Measurements from ENCODE around the gene ARFRP1.
"Not testable (repeated sequence)": the region's sequence is repeated elsewhere in the genome, so short reads cannot be mapped to it uniquely, and the experiment has no call there.

ARFRP1 gene

GRCh38 chr20:63680857-63681608, 26.7 kb downstream of the ARFRP1 start:
- Histone ChIP-seq H3K4me1 (ENCODE audit: insufficient read depth, low read length) (peaks cover 3% of the 10 kb centered on the region; the same call in 1 of the 2 replicates), H3K9me3 (ENCODE audit: control insufficient read depth, insufficient read depth, low read length) (no peaks in the 10 kb centered on the region), H3K36me3 (ENCODE audit: insufficient read depth, low read length) (peaks cover 3% of the 10 kb centered on the region; the same call in 1 of the 2 replicates), H3K9ac (ENCODE audit: low read depth, low read length) (no peak overlapping the region)

DNA sequence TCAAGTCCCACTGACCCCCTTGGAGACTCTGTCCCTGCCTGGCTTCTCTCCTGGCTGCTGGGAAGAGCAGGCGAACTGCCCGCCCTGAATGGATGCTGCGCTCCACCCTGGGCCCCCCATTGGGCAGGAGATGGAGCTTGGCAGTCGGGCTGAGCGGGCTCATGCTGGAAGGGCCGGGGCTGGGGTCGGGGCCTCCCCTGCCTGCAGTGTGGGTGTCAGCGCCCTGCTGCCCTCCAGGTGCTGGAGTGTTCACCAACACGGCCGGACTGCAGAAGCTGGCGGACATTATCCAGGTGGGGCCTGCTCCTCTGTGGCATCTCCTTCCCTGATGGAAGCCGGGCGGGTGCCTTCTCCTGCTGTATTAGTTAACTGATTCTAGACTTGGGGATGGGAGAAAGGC, 27.3 kb downstream of the ARFRP1 start:
- no peaks in the 10 kb centered on the region for H3K9me3 ChIP-seq (ENCODE audit: control insufficient read depth, insufficient read depth, low read length)
- H3K4me1 ChIP-seq (ENCODE audit: insufficient read depth, low read length) = peaks cover 3% of the 10 kb centered on the region; the same call in 1 of the 2 replicates
- H3K9ac ChIP-seq (ENCODE audit: low read depth, low read length) = no peak overlapping the region
- peaks cover 6% of the 10 kb centered on the region; the same call in 1 of the 2 replicates for H3K36me3 ChIP-seq (ENCODE audit: insufficient read depth, low read length)

DNA sequence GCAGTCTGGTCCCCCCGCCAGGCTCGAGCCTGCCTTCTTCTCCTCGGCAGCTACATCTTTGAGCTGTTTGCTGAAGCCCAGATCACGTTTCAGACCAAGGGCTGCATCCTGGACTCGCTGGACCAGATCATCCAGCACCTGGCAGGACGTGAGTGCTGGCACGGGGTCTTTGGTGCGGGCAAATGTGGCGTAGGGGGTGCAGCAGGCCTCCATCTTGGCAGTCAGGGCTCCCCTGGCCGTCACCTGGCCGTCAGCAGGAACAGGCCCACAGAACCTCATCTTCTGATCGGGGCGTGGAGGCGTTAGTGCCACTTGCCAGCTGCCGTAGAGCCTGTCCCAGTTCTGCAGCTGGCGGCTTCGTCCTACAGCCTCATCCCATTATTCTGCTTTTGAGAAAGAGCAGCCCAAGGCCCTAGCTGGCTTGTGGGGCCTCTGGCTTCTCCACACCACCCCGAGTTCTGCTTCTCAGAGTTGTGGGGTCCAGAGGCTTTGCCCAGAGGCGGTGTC, 27.9 kb downstream of the ARFRP1 start:
- H3K9me3 ChIP-seq (ENCODE audit: control insufficient read depth, insufficient read depth, low read length) = no peaks in the 10 kb centered on the region
- no peak overlapping the region for H3K9ac ChIP-seq (ENCODE audit: low read depth, low read length)
- H3K36me3 ChIP-seq (ENCODE audit: insufficient read depth, low read length) = peaks cover 6% of the 10 kb centered on the region; the same call in 1 of the 2 replicates
- H3K4me1 ChIP-seq (ENCODE audit: insufficient read depth, low read length) = peaks cover 3% of the 10 kb centered on the region; the same call in 1 of the 2 replicates

DNA sequence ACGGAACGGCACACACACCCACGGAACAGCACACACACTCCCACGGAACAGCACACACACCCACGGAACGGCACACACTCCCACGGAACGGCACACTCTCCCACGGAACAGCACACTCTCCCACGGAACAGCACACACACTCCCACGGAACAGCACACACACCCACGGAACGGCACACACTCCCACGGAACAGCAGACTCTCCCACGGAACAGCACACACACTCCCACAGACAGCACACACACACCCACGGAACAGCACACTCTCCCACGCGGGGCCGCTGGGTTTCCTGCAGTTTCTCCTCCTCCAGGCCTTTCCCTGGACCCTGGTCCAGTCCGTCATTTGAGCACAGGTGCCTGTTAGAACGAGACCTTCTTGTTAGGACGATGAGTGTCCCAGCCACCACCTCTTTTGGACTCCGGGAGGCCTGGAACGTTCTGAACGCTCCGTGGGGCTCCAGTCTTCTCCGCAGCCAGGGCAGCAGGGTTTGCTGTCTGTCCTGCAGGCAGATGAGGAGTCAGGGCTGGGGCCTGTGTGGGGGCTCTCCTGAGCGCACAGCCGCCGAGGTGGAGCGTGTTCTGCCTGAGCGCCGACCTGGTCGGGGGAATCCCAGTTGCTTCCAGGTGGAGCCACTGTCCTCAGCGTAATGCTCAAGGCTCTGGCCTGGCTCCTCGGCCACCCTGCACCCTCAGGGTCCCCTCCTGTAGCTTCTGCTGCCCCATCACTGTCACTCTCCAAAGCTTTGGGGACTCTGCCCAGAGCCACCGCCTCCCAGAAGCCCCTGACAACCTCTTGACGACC, 28.9 kb downstream of the ARFRP1 start:
- Histone ChIP-seq H3K9me3 (ENCODE audit: control insufficient read depth, insufficient read depth, low read length) (no peaks in the 10 kb centered on the region), H3K36me3 (ENCODE audit: insufficient read depth, low read length) (peaks cover 6% of the 10 kb centered on the region; the same call in 1 of the 2 replicates), H3K9ac (ENCODE audit: low read depth, low read length) (no peak overlapping the region), H3K4me1 (ENCODE audit: insufficient read depth, low read length) (peaks cover 3% of the 10 kb centered on the region; the same call in 1 of the 2 replicates)

- Histone ChIP-seq H3K9me3 (ENCODE audit: control insufficient read depth, insufficient read depth, low read length) (no peaks in the 10 kb centered on the region), H3K36me3 (ENCODE audit: insufficient read depth, low read length) (peaks cover 4% of the 10 kb centered on the region; the same call in 1 of the 2 replicates), H3K9ac (ENCODE audit: low read depth, low read length) (no peak overlapping the region), H3K4me1 (ENCODE audit: insufficient read depth, low read length) (peaks cover under 1% of the 10 kb centered on the region; the same call in 1 of the 2 replicates)
These were observed 29.7 kb downstream of the ARFRP1 start for GRCh38 chr20:63678071-63678470.

GRCh38 chr20:63675681-63676368, 32.0 kb downstream of the ARFRP1 start:
- H3K4me1 ChIP-seq (ENCODE audit: insufficient read depth, low read length) = no peaks in the 10 kb centered on the region
- peaks cover 3% of the 10 kb centered on the region; the same call in 1 of the 2 replicates for H3K36me3 ChIP-seq (ENCODE audit: insufficient read depth, low read length)
- H3K9me3 ChIP-seq (ENCODE audit: control insufficient read depth, insufficient read depth, low read length) = no peaks in the 10 kb centered on the region
- H3K9ac ChIP-seq (ENCODE audit: low read depth, low read length) = no peak overlapping the region

GRCh38 chr20:63673951-63674350, 33.8 kb downstream of the ARFRP1 start:
- H3K36me3 ChIP-seq (ENCODE audit: insufficient read depth, low read length) = peaks cover 6% of the 10 kb centered on the region; the same call in 1 of the 2 replicates
- H3K9me3 ChIP-seq (ENCODE audit: control insufficient read depth, insufficient read depth, low read length) = no peaks in the 10 kb centered on the region
- no peak overlapping the region for H3K9ac ChIP-seq (ENCODE audit: low read depth, low read length)
- no peaks in the 10 kb centered on the region for H3K4me1 ChIP-seq (ENCODE audit: insufficient read depth, low read length)

- no peak overlapping the region for H3K9ac ChIP-seq (ENCODE audit: low read depth, low read length)
- peaks cover 7% of the 10 kb centered on the region for H3K36me3 ChIP-seq (ENCODE audit: insufficient read depth, low read length)
- no peaks in the 10 kb centered on the region for H3K9me3 ChIP-seq (ENCODE audit: control insufficient read depth, insufficient read depth, low read length)
- H3K4me1 ChIP-seq (ENCODE audit: insufficient read depth, low read length) = no peaks in the 10 kb centered on the region
These were observed 35.1 kb downstream of the ARFRP1 start for GRCh38 chr20:63672666-63673065.

DNA sequence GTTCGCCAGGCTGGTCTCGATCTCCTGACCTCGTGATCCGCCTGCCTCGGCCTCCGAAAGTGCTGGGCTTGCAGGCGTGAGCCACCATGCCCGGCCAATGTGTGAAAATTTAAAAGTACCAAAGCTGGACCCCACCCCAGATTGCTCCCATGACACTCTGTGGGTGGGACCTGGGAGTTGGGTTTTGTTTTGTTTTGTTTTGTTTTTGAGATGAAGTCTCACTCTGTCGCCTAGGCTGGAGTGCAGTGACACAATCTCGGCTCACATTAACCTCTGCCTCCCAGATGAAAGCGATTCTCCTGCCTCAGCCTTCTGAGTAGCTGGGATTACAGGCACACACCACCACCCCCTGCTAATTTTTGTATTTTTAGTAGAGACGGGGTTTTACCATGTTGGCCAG, 36.1 kb downstream of the ARFRP1 start:
- not testable (repeated sequence) for H3K4me1 ChIP-seq (ENCODE audit: insufficient read depth, low read length)
- H3K36me3 ChIP-seq (ENCODE audit: insufficient read depth, low read length) = peaks cover 10% of the 10 kb centered on the region

DNA sequence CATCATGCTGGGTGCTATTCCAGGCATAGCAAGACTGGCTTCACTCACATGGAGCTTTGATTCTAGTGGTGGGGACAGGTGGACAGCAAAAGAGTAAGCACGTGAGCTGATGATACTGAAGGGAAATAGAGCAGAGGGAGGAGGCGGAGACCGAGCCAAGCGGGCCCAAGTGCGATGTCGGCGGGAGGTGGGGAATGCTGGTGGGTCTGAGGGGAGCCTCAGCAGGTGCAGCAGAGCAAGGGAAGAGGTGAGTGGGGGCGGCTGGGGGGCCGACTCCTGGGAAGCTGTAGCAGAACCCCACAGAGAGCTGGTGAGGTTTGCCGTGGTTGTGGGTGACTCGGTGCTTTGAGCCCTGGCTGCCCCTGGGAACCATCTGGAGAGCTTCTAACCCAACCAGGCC, 39.4 kb downstream of the ARFRP1 start:
- Histone ChIP-seq H3K4me1 (ENCODE audit: insufficient read depth, low read length) (no peaks in the 10 kb centered on the region), H3K9me3 (ENCODE audit: control insufficient read depth, insufficient read depth, low read length) (no peaks in the 10 kb centered on the region), H3K9ac (ENCODE audit: low read depth, low read length) (no peak overlapping the region), H3K36me3 (ENCODE audit: insufficient read depth, low read length) (peaks cover 7% of the 10 kb centered on the region)

More for the DNA sequence above, 36.1 kb downstream of the ARFRP1 start:
- H3K9me3 ChIP-seq (ENCODE audit: control insufficient read depth, insufficient read depth, low read length); H3K9ac ChIP-seq (ENCODE audit: low read depth, low read length): not testable (repeated sequence)

DNA sequence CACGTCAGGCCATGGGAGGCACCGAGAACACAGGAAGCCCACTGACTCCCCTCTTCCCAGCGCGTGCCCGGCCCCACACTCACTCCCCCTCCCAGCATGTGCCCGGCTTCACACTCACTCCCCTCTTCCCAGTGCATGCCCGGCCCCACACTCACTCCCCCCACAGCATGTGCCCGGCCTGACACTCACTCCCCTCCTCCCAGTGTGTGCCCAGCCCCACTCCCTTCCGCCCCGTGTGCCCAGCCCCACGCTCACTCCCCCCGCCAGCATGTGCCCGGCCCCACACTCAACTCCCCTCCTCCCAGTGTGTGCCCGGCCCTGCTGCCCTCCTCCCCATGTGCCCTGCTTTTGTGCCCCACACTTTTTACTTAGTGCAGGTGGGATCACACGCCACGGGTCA, 39.9 kb downstream of the ARFRP1 start:
- Histone ChIP-seq H3K36me3 (ENCODE audit: insufficient read depth, low read length) (peaks cover 7% of the 10 kb centered on the region), H3K4me1 (ENCODE audit: insufficient read depth, low read length) (no peaks in the 10 kb centered on the region), H3K9ac (ENCODE audit: low read depth, low read length) (no peak overlapping the region), H3K9me3 (ENCODE audit: control insufficient read depth, insufficient read depth, low read length) (no peaks in the 10 kb centered on the region)

DNA sequence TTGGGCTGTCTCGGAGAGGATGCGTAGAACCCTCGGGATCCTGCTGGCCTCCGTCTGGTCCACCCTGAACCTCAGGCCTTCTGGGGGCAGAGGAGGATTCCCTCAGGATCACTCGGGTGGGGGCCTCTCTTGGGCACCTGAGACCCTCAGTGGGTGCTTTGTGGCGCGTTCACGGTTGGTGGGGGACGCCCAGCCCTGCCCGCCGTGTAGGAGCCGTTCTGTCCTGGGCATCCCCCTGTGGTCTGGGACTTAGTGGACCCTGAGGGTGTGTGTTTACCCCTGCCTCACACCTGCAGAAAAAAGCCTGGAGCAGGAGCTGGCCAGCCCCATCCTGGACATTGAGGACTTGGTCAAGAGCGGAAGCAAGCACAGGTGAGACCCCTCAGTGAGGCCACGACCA, 42.1 kb downstream of the ARFRP1 start:
- no peaks in the 10 kb centered on the region for H3K4me1 ChIP-seq (ENCODE audit: insufficient read depth, low read length)
- H3K36me3 ChIP-seq (ENCODE audit: insufficient read depth, low read length) = peaks cover 10% of the 10 kb centered on the region
- H3K9me3 ChIP-seq (ENCODE audit: control insufficient read depth, insufficient read depth, low read length) = no peaks in the 10 kb centered on the region
- H3K9ac ChIP-seq (ENCODE audit: low read depth, low read length) = no peak overlapping the region

DNA sequence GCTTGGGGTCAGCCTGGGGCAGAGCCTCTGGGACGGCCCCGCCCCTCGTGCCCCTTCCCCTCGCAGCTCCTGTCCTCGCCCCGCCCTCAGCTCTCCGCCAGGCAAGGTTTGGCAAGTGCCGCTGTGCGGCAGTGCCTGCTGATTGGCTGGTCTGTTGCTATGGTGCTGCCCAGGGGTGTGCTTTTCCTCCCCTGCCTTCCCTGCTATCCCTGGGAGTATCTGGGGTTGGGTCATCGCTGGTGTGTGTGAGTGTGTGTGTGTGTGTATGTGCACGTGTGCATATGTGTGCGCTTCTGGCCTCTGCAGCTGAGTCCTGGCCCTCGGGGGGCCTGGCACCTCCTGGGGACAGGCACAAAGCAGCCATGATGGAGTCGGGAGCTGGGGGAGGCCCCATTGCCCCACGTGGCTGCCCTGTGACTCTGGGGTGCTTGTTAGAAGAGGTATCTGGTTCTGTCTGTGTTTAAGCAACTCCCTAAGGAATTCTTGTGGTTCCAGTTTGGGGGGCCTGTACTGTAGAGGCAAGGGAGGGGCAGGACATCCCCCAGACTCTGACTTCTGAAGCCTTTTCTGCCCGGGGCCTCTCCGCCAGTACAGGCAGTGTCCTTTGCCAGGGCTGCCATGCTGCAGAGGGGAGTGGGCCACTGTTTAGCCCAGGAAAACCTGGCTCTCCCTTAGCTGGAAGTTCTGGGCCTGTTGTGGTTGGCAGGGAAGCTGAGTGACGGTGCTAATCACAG, 42.7 kb downstream of the ARFRP1 start:
- Histone ChIP-seq H3K36me3 (ENCODE audit: insufficient read depth, low read length) (peaks cover 7% of the 10 kb centered on the region; the same call in 1 of the 2 replicates), H3K9ac (ENCODE audit: low read depth, low read length) (no peak overlapping the region)

More for the DNA sequence above, 42.7 kb downstream of the ARFRP1 start:
- Histone ChIP-seq H3K4me1 (ENCODE audit: insufficient read depth, low read length) (no peaks in the 10 kb centered on the region), H3K9me3 (ENCODE audit: control insufficient read depth, insufficient read depth, low read length) (no peaks in the 10 kb centered on the region)

All from ES-I3 (cell line).